HEK293 (cell line): ENCODE data around the gene KRTAP6-2.

ENCODE experiments used
- CTCF ChIA-PET: fragments of 350-600 bp; formaldehyde crosslinking; extraction: SDS; loops from one replicate; lab custom pipeline; 2021; ENCODE audit warnings: antibody characterized with exemption; lab: Yijun Ruan, JAX
- POLR2A ChIA-PET: fragments of 300-600 bp; formaldehyde crosslinking; extraction: SDS; loops from one replicate; lab custom pipeline; 2020; ENCODE audit warnings: antibody characterized with exemption, inconsistent platforms; lab: Yijun Ruan, JAX
- H3K27ac ChIP-seq: fragments of 200-500 bp; sonication (Bioruptor generic); 2 replicates; pipeline ENCODE4 v1.5.1; 2014; ENCODE audit warnings: low read depth, low read length, control low read depth, inconsistent platforms; ENCODE audit errors: extremely low read depth
- H3K36me3 ChIP-seq, 2 experiments: fragments of 200-500 bp in 1 of 2; sonication (Bioruptor generic) in 1 of 2; 1 replicate in 1 of 2; 2 replicates in 1 of 2; pipeline ENCODE4 v1.5.1; 2014 to 2017; ENCODE audit warnings: inconsistent platforms in 2 of 2, low read length in 2 of 2; ENCODE audit not compliant: control insufficient read depth in 2 of 2, insufficient read depth in 1 of 2
- H3K4me1 ChIP-seq: fragments of 200-500 bp; sonication (Bioruptor generic); 2 replicates; pipeline ENCODE4 v1.5.1; 2014; ENCODE audit warnings: mild to moderate bottlenecking, low read length, inconsistent platforms; ENCODE audit not compliant: control insufficient read depth, insufficient read depth
- H3K4me3 ChIP-seq: 2 replicates; pipeline ENCODE4 v1.5.1; 2011; ENCODE audit warnings: low read depth, mild to moderate bottlenecking, control low read depth, low read length, moderate library complexity
- H3K9me3 ChIP-seq: fragments of 200-500 bp; sonication (Bioruptor generic); 2 replicates; pipeline ENCODE4 v1.5.1; 2014; ENCODE audit warnings: low read depth, low read length, inconsistent platforms; ENCODE audit not compliant: control insufficient read depth, insufficient read depth
- BCL6B ChIP-seq: fragments of 450-650 bp; formaldehyde crosslinking; IDR thresholded peaks from 2 replicates; pipeline ENCODE4 v1.5.1; 2017; ENCODE audit warnings: missing biosample characterization, missing genetic modification characterization
- CTCF ChIP-seq: fragments of 450-650 bp; formaldehyde crosslinking; IDR thresholded peaks from 2 replicates; pipeline ENCODE4 v1.5.1; 2016; ENCODE audit warnings: missing biosample characterization, missing genetic modification characterization
- HOXC10 ChIP-seq: sonication (generic); formaldehyde crosslinking; IDR thresholded peaks from 2 replicates; pipeline ENCODE4 v1.8.1; 2023; ENCODE audit warnings: mild to moderate bottlenecking, missing genetic modification reagents
- KLF16 ChIP-seq: fragments of 450-650 bp; formaldehyde crosslinking; IDR thresholded peaks from 2 replicates; pipeline ENCODE4 v1.5.1; 2017; ENCODE audit warnings: missing biosample characterization, missing genetic modification characterization
- OSR2 ChIP-seq: fragments of 450-650 bp; formaldehyde crosslinking; IDR thresholded peaks from 2 replicates; pipeline ENCODE4 v1.5.1; 2016; ENCODE audit warnings: missing biosample characterization, missing genetic modification characterization
- PRDM1 ChIP-seq: fragments of 450-650 bp; formaldehyde crosslinking; IDR thresholded peaks from 2 replicates; pipeline ENCODE4; 2016; ENCODE audit warnings: missing biosample characterization, missing genetic modification characterization
- SALL2 ChIP-seq: fragments of 450-650 bp; formaldehyde crosslinking; IDR thresholded peaks from 2 replicates; pipeline ENCODE4 v1.5.0; 2017; ENCODE audit warnings: missing biosample characterization, mild to moderate bottlenecking, missing genetic modification characterization, borderline replicate concordance
- SETDB1 ChIP-seq: IDR thresholded peaks from one replicate; pipeline ENCODE4 v1.6.1; 2017; ENCODE audit warnings: mild to moderate bottlenecking, low read length, moderate library complexity, mixed read lengths; ENCODE audit not compliant: insufficient read length
- ZBTB7A ChIP-seq: fragments of 450-650 bp; formaldehyde crosslinking; IDR thresholded peaks from 2 replicates; pipeline ENCODE4 v1.5.1; 2016; ENCODE audit warnings: low read depth, missing biosample characterization, missing genetic modification characterization
- ZNF10 ChIP-seq: fragments of 450-650 bp; formaldehyde crosslinking; IDR thresholded peaks from 2 replicates; pipeline ENCODE4 v1.5.1; 2017; ENCODE audit warnings: missing biosample characterization, missing genetic modification characterization
- ZNF121 ChIP-seq: fragments of 450-650 bp; formaldehyde crosslinking; IDR thresholded peaks from 2 replicates; pipeline ENCODE4 v1.5.1; 2016; ENCODE audit warnings: missing biosample characterization, missing genetic modification characterization
- ZNF155 ChIP-seq: fragments of 450-650 bp; formaldehyde crosslinking; IDR thresholded peaks from 2 replicates; pipeline ENCODE4 v1.5.1; 2016; ENCODE audit warnings: missing biosample characterization, missing genetic modification characterization
- ZNF26 ChIP-seq: fragments of 450-650 bp; formaldehyde crosslinking; IDR thresholded peaks from 2 replicates; pipeline ENCODE4 v1.5.1; 2016; ENCODE audit warnings: missing biosample characterization, missing genetic modification characterization
- ZNF311 ChIP-seq: fragments of 450-650 bp; formaldehyde crosslinking; IDR thresholded peaks from 2 replicates; pipeline ENCODE4 v1.5.1; 2017; ENCODE audit warnings: missing biosample characterization, missing genetic modification characterization, borderline replicate concordance
- ZNF324 ChIP-seq: fragments of 450-650 bp; formaldehyde crosslinking; IDR thresholded peaks from 2 replicates; pipeline ENCODE4 v1.5.1; 2016; ENCODE audit warnings: missing biosample characterization, missing genetic modification characterization
- ZNF529 ChIP-seq: fragments of 450-650 bp; formaldehyde crosslinking; IDR thresholded peaks from 2 replicates; pipeline ENCODE4 v1.5.1; 2017; ENCODE audit warnings: missing genetic modification characterization, missing biosample characterization; ENCODE audit not compliant: insufficient replicate concordance
- ZNF549 ChIP-seq: fragments of 450-650 bp; IDR thresholded peaks from 2 replicates; pipeline ENCODE4 v1.5.1; 2018; ENCODE audit warnings: missing biosample characterization, missing genetic modification characterization, mild to moderate bottlenecking, inconsistent platforms, moderate library complexity
- ZNF596 ChIP-seq: fragments of 450-650 bp; IDR thresholded peaks from 2 replicates; pipeline ENCODE4 v1.5.0; 2018; ENCODE audit warnings: missing biosample characterization, mild to moderate bottlenecking, missing genetic modification characterization, moderate library complexity
- ZNF660 ChIP-seq: fragments of 450-650 bp; IDR thresholded peaks from 2 replicates; pipeline ENCODE4 v1.5.1; 2018; ENCODE audit warnings: missing biosample characterization, mild to moderate bottlenecking, missing genetic modification characterization
- ZNF843 ChIP-seq: fragments of 450-650 bp; formaldehyde crosslinking; IDR thresholded peaks from 2 replicates; pipeline ENCODE4 v1.5.1; 2016; ENCODE audit warnings: missing biosample characterization, missing genetic modification characterization

KRTAP6-2 gene

GRCh38 chr21:30638686-30639085 lies 40.0 kb upstream of the KRTAP6-2 start:
- Histone ChIP-seq H3K4me3 (no peak overlapping the region), H3K4me1 (no peaks in the 10 kb centered on the region), H3K27ac (no peak overlapping the region), H3K36me3 (no peaks in the 10 kb centered on the region), H3K9me3 (no peaks in the 10 kb centered on the region)
- TF ChIP-seq ZNF10 (tag by site-specific recombination) = no peak
- no peak for TF ChIP-seq ZNF155
- no peak for TF ChIP-seq ZNF596 (tag by site-specific recombination)
- no peak for TF ChIP-seq SALL2
- TF ChIP-seq ZNF324 (tag by site-specific recombination) = no peak
- TF ChIP-seq ZNF660 (tag by site-specific recombination) = no peak
- TF ChIP-seq CTCF (tag by site-specific recombination) = no peak
- no peak for TF ChIP-seq ZNF26
- no peak for TF ChIP-seq OSR2 (tag by site-specific recombination)
- TF ChIP-seq BCL6B (tag by site-specific recombination) = no peak
- no peak for TF ChIP-seq ZNF549 (tag by site-specific recombination)
- TF ChIP-seq SETDB1 = no peak
- no peak for TF ChIP-seq ZNF529
- no peak for TF ChIP-seq KLF16 (tag by site-specific recombination)
- no peak for TF ChIP-seq ZBTB7A (tag by site-specific recombination)
- no peak for TF ChIP-seq ZNF311 (tag by site-specific recombination)
- no peak for TF ChIP-seq PRDM1
- no peak for TF ChIP-seq HOXC10
- TF ChIP-seq ZNF121 (tag by site-specific recombination) = no peak
- TF ChIP-seq ZNF843 (tag by site-specific recombination) = no peak
- ChIA-PET POLR2A (no interaction called here), CTCF (interaction anchor here (0.6 kb wide), 1 partner anchor 357 kb away, joined by 3 read pairs; no protein-coding TSS in a partner anchor)

GRCh38 chr21:30634906-30635305 lies 36.2 kb upstream of the KRTAP6-2 start, which contains the start of gene KRTAP20-2:
TSS of gene KRTAP20-2 (plus strand) at chr21:30635206. CDS start at chr21:30635264, 58 bp downstream.
- TF ChIP-seq BCL6B (tag by site-specific recombination) = no peak
- no peaks in the 10 kb centered on the region for H3K9me3 ChIP-seq
- ChIA-PET CTCF (no interaction called here), POLR2A (no interaction called here)
- H3K36me3 ChIP-seq = no peaks in the 10 kb centered on the region
- H3K27ac ChIP-seq = no peak within 1 kb of the TSS
- no peaks in the 10 kb centered on the region for H3K4me1 ChIP-seq
- no peak within 1 kb of the TSS for H3K4me3 ChIP-seq
